Activated CD8-positive, alpha-beta T cell treated with anti-CD3 and anti-CD28 coated beads for 36 hours (primary cell): ENCODE measurements around the gene CERS6. TPM values are rescaled to one million over a fixed set of nuclear protein-coding genes. Genes with fewer than 3 reads are reported as not detected.

Experiments used
- ATAC-seq: fragments of 200-7000 bp; cut with Tn5 transposase; one replicate; pipeline ENCODE4 v1.10.0; 2021; ENCODE audit warnings: mild to moderate bottlenecking, moderate library complexity
- CTCF ChIA-PET: fragments of 350-600 bp; sonication (Branson Sonifier 250); formaldehyde crosslinking; loops from one replicate; lab custom pipeline; 2021; ENCODE audit warnings: antibody characterized with exemption; lab: Charles Lee
- POLR2A ChIA-PET: fragments of 350-600 bp; sonication (Branson Sonifier 250); formaldehyde crosslinking; loops from one replicate; lab custom pipeline; 2021; ENCODE audit warnings: antibody characterized with exemption; lab: Charles Lee
- DNase-seq: peaks from one replicate; pipeline ENCODE4 v3.0.0-alpha.2; 2020
- H3K27ac Mint-ChIP-seq: one replicate; pipeline ENCODE4 v1.8.0; 2021; ENCODE audit warnings: mild to moderate bottlenecking, mixed read lengths
- H3K27me3 Mint-ChIP-seq: one replicate; pipeline ENCODE4 v1.8.0; 2021; ENCODE audit warnings: mixed read lengths
- H3K36me3 Mint-ChIP-seq: one replicate; pipeline ENCODE4 v1.8.0; 2021; ENCODE audit warnings: low read depth, mixed read lengths
- H3K4me1 Mint-ChIP-seq: one replicate; pipeline ENCODE4 v1.8.0; 2021; ENCODE audit warnings: low read depth, mixed read lengths
- H3K4me3 Mint-ChIP-seq: one replicate; pipeline ENCODE4 v1.8.0; 2021; ENCODE audit warnings: mild to moderate bottlenecking, moderate library complexity, mixed read lengths
- H3K9me3 Mint-ChIP-seq: one replicate; pipeline ENCODE4 v1.8.0; 2021; ENCODE audit warnings: mixed read lengths
- CTCF ChIP-seq: fragments of 200-600 bp; IDR thresholded peaks from one replicate; pipeline ENCODE4 v1.8.0; 2022; ENCODE audit warnings: antibody characterized with exemption, mild to moderate bottlenecking
- intact Hi-C: fragments of 100-400 bp; cut with micrococcal nuclease; formaldehyde crosslinking; loops from one replicate; pipeline ENCODE4 v1.10.0; 2022
- total RNA-seq, 2 experiments: library from RNA; stranded (reverse); gene quantifications; one replicate each; pipeline ENCODE4 v1.2.3, GENCODE V29; 2021

Gene CERS6
- total RNA-seq, 2 experiments from 2014 or later = 15.4 to 16.1 TPM

GRCh38 chr2:168596881-168597655, 141.0 kb downstream of the CERS6 start:
- no peak for TF ChIP-seq CTCF
- ChIA-PET POLR2A (interaction anchor here (1.2 kb wide), 1 partner anchor 14 kb away, joined by 4 read pairs; no protein-coding TSS in a partner anchor), CTCF (interaction anchor here (1.0 kb wide), 1 partner anchor 18 kb away, joined by 3 read pairs; no protein-coding TSS in a partner anchor)
- no peak overlapping the region for H3K27ac Mint-ChIP-seq
- DNase-seq = peak; percentile 25
- no peak overlapping the region for H3K4me3 Mint-ChIP-seq
- intact Hi-C loops = no loop called here
- ATAC-seq = peak; percentile 56
- no peaks in the 10 kb centered on the region for H3K36me3 Mint-ChIP-seq
- no peaks in the 10 kb centered on the region for H3K27me3 Mint-ChIP-seq
- peaks cover 34% of the 10 kb centered on the region for H3K4me1 Mint-ChIP-seq
- no peaks in the 10 kb centered on the region for H3K9me3 Mint-ChIP-seq

- no peak for DNase-seq
- Mint-ChIP-seq H3K4me1 (peaks cover 33% of the 10 kb centered on the region), H3K27ac (no peak overlapping the region), H3K9me3 (peaks cover 5% of the 10 kb centered on the region), H3K4me3 (no peak overlapping the region), H3K27me3 (no peaks in the 10 kb centered on the region), H3K36me3 (peaks cover 9% of the 10 kb centered on the region)
- TF ChIP-seq CTCF = no peak
- ChIA-PET POLR2A (no interaction called here), CTCF (no interaction called here)
- no peak for ATAC-seq
- intact Hi-C loops = no loop called here
Observed at GRCh38 chr2:168599738-168600137, 143.7 kb downstream of the CERS6 start.

GRCh38 chr2:168600949-168601348, 144.9 kb downstream of the CERS6 start:
- intact Hi-C loops = no loop called here
- DNase-seq (no peak), ATAC-seq (no peak)
- H3K27me3 Mint-ChIP-seq = no peaks in the 10 kb centered on the region
- CTCF ChIA-PET = no interaction called here
- POLR2A ChIA-PET = no interaction called here
- H3K9me3 Mint-ChIP-seq = peaks cover 10% of the 10 kb centered on the region
- peaks cover 15% of the 10 kb centered on the region for H3K36me3 Mint-ChIP-seq
- no peak overlapping the region for H3K27ac Mint-ChIP-seq
- peaks cover 24% of the 10 kb centered on the region for H3K4me1 Mint-ChIP-seq
- no peak for TF ChIP-seq CTCF
- no peak overlapping the region for H3K4me3 Mint-ChIP-seq

GRCh38 chr2:168601741-168602140, 145.7 kb downstream of the CERS6 start:
- ChIA-PET POLR2A (no interaction called here), CTCF (no interaction called here)
- TF ChIP-seq CTCF = no peak
- H3K4me1 Mint-ChIP-seq = peaks cover 18% of the 10 kb centered on the region
- peaks cover 23% of the 10 kb centered on the region for H3K36me3 Mint-ChIP-seq
- H3K9me3 Mint-ChIP-seq = peaks cover 15% of the 10 kb centered on the region
- intact Hi-C loops = no loop called here
- H3K27ac Mint-ChIP-seq = no peak overlapping the region
- H3K4me3 Mint-ChIP-seq = no peak overlapping the region
- ATAC-seq (no peak), DNase-seq (no peak)
- no peaks in the 10 kb centered on the region for H3K27me3 Mint-ChIP-seq

GRCh38 chr2:168602379-168602778, 146.3 kb downstream of the CERS6 start:
- DNase-seq (no peak), ATAC-seq (no peak)
- Mint-ChIP-seq H3K36me3 (peaks cover 23% of the 10 kb centered on the region), H3K4me3 (no peak overlapping the region), H3K27me3 (no peaks in the 10 kb centered on the region), H3K27ac (no peak overlapping the region), H3K4me1 (peaks cover 16% of the 10 kb centered on the region), H3K9me3 (peaks cover 15% of the 10 kb centered on the region)
- POLR2A ChIA-PET = no interaction called here
- no peak for TF ChIP-seq CTCF
- CTCF ChIA-PET = no interaction called here
- intact Hi-C loops = no loop called here
